GM15510 (cell line): ENCODE results near the gene CNOT1.

Experiments used
- POLR2A ChIP-seq: IDR thresholded peaks from 3 replicates; pipeline ENCODE4 v1.6.1; 2011; ENCODE audit warnings: borderline replicate concordance; ENCODE audit not compliant: insufficient read length; ENCODE audit errors: extremely low read depth

Gene CNOT1

GRCh38 chr16:58472827-58473226 lies 156.8 kb downstream of the CNOT1 start:
- no peak for TF ChIP-seq POLR2A

- TF ChIP-seq POLR2A, result no peak
Observed at GRCh38 chr16:58472266-58472665, 157.4 kb downstream of the CNOT1 start.

DNA sequence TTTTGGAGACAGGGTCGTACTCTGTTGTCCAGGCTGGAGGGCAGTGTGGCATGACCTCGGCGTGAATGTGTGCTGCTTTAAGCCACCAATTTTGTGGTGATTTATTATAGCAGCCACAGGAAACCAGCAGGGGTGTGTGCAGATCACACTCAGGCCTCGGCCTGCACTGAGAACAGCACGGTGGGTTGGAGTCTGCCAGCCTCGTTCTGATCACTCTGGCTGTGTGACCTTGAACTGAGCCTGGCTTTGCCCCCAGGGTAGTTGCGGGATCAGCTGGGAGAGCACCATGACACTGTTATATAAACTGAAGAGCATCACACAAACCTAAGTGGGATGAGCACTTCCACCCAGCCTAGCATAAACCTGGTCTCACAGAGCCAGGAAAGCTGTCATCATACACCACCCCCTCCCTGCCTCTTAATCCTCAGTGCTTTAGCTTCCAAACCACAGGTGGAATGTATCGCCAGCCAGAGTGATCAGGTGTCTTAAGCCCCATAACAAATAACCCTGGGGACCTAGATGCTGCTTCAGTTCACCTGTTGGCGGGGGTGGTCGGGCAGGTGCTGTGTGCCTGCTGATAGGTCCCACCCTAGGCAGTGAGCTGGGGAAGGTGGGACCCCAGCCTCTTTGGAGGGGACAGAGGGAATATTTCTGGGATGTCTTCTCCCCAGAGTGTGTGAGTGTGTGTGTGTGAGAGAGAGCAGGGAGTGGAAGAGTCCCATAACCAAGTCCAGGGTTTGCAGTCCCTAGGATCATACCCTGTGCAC lies 158.2 kb downstream of the CNOT1 start:
- TF ChIP-seq POLR2A, result no peak
